ENCODE data around the gene GCK.
A peak's percentile ranks its signal among the peaks of the same experiment; 100 is the strongest.

The GCK gene

DNA sequence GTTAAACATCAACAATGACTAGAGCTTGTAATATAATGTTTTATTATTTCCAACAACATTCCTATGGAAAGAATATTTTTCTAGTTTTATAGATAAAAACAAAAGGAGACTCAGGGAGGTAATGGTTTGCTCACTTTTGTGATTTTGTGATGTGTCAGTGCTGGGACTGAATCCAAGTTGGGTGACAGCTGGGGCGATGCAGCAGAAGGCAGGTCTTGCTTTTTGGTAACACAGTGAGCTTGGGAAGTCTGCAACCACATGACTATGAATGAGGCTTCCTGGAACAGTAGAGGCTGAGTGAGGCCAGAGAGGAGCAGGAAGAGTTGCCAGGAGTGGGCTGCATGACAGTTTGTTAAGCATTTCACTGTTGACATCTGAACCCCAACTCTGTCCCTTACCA, 6.7 kb upstream of the GCK start:
- no peak for DNase-seq (ENCODE audit: low read depth)
- TF ChIP-seq, protein P1, sequence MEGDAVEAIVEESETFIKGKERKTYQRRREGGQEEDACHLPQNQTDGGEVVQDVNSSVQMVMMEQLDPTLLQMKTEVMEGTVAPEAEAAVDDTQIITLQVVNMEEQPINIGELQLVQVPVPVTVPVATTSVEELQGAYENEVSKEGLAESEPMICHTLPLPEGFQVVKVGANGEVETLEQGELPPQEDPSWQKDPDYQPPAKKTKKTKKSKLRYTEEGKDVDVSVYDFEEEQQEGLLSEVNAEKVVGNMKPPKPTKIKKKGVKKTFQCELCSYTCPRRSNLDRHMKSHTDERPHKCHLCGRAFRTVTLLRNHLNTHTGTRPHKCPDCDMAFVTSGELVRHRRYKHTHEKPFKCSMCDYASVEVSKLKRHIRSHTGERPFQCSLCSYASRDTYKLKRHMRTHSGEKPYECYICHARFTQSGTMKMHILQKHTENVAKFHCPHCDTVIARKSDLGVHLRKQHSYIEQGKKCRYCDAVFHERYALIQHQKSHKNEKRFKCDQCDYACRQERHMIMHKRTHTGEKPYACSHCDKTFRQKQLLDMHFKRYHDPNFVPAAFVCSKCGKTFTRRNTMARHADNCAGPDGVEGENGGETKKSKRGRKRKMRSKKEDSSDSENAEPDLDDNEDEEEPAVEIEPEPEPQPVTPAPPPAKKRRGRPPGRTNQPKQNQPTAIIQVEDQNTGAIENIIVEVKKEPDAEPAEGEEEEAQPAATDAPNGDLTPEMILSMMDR (IDR thresholded peaks at IDR 0.05; ENCODE audit: control insufficient read depth, insufficient read depth, low read depth, low read length, missing control alignments): no peak
- no peak overlapping the region for H3K4me3 ChIP-seq (ENCODE audit: control insufficient read depth, low read depth, low read length)

DNA sequence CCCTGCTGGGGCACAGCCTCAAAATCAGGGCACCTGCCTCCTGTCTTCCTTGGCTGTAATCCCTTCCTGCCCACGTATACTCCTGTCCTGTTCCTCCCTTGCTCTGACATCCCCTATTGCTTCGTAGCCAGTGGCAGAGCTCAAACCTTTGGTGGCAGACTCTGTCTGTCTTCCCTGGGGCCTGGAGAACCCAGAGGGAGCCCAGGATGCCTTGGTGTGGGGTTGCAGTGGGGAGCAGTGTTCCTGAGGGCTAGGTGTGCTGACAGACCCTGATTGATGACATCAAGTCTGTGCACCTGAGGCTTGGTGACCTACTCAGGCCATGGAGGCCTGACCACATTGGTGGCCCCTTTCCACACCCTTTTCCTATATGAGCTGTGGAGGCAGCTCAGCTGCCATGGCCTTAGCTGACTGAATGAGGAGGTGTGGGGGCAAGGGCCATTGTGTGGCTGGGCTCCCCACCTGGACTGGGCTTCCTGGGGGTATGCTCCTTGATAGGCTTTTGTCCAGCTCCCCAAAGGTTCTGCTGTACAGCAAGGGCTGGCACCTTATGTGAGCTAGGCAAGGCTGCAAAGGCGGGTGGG, 5.4 kb upstream of the GCK start:
- TF ChIP-seq, protein P1 (IDR thresholded peaks at IDR 0.05; ENCODE audit: control insufficient read depth, insufficient read depth, low read depth, low read length, missing control alignments): no peak
- H3K4me3 ChIP-seq (ENCODE audit: control insufficient read depth, low read depth, low read length): no peak overlapping the region
- no peak for DNase-seq (ENCODE audit: low read depth)

DNA sequence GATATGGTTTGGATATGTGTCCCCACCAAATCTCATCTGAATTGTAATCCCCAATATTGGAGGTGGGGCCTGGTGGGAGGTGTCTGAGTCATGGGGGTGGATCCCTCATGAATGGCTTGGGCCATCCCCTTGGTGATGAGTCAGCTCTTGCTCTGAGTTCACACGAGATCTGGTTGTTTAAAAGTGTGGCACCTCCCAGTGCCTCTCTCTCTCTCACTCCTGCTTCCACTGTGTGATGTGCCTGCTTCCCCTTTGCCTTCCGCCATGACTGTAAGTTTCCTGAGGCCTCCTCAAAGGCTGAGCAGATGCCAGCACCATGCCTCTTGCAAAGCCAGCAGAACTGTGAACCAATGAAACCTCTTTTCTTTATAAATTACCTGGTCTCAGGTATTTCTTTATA, 4.8 kb upstream of the GCK start:
- no peak for DNase-seq (ENCODE audit: low read depth)
- TF ChIP-seq, protein P1 (IDR thresholded peaks at IDR 0.05; ENCODE audit: control insufficient read depth, insufficient read depth, low read depth, low read length, missing control alignments): no peak
- no peak overlapping the region for H3K4me3 ChIP-seq (ENCODE audit: control insufficient read depth, low read depth, low read length)

DNA sequence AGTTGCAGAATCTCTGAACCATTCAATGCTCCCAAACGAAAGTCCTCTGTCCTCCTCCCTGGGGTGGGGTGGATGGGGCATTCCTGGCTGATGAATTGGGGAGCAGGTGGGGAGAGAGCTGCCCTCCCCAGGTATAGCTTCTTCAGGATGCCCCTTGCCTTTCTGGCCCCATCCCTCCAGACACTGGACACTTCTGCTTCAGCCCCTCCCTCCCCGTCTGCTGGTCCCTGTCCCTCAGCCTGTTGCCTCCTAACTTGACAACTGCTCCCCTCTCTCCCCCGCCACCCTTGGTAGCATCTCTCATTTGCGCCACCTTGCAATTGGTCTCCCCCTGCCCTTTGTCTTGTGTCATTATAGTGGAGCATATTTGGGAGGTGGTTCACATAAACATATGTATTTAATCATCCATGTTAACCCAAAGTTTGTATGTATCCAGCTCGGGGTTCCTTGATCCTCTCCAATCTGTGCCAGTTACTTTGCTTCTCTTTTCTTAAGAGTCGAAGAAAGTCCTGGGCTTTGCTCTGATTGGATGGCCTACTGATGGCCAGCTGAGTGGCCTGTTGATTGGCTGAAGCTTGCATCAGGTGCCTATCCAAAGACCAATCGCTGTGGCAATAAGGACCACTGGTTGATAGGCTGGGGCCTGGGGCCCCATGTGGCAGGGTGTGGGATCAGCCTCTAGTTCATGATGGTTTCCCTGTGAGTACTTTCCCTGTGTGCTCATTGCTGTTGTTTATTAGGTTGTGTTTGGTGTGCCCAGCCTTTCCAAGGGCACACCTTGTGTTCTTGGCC, 4.0 kb upstream of the GCK start:
- DNase-seq (ENCODE audit: low read depth): no peak
- TF ChIP-seq, protein P1 (IDR thresholded peaks at IDR 0.05; ENCODE audit: control insufficient read depth, insufficient read depth, low read depth, low read length, missing control alignments): no peak
- H3K4me3 ChIP-seq (ENCODE audit: control insufficient read depth, low read depth, low read length): no peak overlapping the region

DNA sequence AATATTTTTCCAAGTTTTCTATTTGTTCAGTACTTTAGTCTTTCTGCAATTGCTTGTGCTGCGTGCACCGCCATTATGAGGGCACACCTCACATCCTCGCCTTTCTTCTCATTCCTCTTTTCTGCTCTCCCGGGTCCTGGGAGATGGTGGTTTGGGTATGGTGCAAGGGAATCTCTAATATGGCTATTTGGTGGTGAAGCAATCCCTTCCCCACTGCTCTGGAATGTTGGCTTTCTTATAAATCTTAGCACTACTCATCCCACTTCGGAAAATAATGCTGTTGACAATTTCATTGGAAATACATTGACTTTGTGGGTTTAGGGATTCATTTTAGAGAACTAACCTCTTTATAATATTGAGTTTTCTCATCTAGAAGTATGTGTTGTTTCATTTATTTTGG, 1.9 kb upstream of the GCK start:
- no peak overlapping the region for H3K4me3 ChIP-seq (ENCODE audit: control insufficient read depth, low read depth, low read length)
- TF ChIP-seq, protein P1 (IDR thresholded peaks at IDR 0.05; ENCODE audit: control insufficient read depth, insufficient read depth, low read depth, low read length, missing control alignments): no peak

DNA sequence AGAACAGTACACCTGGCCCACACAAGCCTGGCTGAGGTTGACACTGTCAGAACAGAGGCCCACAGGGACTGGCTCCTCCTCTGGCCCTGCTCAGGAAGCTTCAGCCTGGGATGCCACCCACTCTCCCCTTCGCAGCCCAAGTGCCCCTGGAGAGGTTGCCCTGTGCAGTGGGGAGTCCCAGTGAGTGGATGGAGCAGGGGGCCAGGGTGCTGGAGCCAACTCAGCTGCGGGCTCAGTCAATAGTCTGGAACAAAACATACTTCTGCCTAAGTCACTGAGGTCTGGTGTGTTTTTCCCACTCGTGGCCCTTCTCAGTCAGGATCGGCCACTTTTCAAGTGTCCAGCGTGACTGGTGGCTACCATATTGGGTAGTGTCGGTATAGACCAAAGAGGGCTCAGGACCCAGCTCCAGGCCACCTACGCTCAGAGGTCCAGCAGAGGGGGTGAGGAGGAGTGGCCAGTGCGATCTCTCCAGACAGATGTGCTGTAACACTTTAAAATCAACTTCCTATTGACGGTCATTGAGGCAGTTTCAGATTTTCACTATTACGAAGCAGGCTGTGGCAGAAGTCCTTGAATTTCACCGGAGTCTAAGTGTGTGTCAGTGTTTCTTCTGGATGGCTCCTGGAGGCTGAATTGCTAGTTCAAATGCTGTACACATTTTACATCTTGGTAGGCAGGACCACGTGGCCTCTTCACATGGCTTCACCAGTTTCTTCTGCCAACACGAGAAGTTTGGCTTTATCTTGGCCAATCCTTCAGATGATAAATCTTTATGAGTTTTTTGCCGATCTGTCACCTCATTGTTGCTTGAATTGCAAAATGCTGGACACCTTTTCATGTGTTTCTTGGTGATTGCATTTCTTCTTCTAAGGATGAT, 994 bp upstream of the GCK start:
- no peak for DNase-seq (ENCODE audit: low read depth)
- TF ChIP-seq, protein P1 (IDR thresholded peaks at IDR 0.05; ENCODE audit: control insufficient read depth, insufficient read depth, low read depth, low read length, missing control alignments): no peak
- no peak overlapping the region for H3K4me3 ChIP-seq (ENCODE audit: control insufficient read depth, low read depth, low read length)

More for the DNA sequence above, 1.9 kb upstream of the GCK start:
- peak; percentile 35 for DNase-seq (ENCODE audit: low read depth)
